ENCODE results near the gene RNASE11.

DNA sequence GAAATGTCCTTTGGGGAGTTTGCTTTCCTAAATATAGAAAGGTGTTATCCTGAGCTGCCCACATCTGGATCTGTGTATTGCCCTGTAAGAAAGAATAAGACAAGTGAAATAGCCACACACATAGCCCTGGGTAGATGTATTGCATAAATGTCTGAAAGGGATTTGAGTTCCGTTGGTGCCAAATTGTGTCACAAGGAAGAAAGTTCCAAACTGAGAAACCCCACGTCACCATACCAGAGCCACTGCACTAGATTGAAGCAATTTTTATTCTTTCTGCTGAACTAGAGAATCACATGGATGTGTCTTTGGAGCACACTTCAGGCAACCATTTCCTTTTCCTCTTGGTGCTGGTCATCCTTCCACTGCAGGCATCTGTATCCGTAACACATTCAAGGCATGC, 32.0 kb downstream of the RNASE11 start:
- TF ChIP-seq, protein P1, sequence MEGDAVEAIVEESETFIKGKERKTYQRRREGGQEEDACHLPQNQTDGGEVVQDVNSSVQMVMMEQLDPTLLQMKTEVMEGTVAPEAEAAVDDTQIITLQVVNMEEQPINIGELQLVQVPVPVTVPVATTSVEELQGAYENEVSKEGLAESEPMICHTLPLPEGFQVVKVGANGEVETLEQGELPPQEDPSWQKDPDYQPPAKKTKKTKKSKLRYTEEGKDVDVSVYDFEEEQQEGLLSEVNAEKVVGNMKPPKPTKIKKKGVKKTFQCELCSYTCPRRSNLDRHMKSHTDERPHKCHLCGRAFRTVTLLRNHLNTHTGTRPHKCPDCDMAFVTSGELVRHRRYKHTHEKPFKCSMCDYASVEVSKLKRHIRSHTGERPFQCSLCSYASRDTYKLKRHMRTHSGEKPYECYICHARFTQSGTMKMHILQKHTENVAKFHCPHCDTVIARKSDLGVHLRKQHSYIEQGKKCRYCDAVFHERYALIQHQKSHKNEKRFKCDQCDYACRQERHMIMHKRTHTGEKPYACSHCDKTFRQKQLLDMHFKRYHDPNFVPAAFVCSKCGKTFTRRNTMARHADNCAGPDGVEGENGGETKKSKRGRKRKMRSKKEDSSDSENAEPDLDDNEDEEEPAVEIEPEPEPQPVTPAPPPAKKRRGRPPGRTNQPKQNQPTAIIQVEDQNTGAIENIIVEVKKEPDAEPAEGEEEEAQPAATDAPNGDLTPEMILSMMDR (IDR thresholded peaks at IDR 0.05; ENCODE audit: low read depth, low read length, missing input control) = no peak
- no peak for TF ChIP-seq TAF1 (conservative IDR thresholded peaks at IDR 0.05)
- TF ChIP-seq, protein P2, sequence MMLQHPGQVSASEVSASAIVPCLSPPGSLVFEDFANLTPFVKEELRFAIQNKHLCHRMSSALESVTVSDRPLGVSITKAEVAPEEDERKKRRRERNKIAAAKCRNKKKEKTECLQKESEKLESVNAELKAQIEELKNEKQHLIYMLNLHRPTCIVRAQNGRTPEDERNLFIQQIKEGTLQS (IDR thresholded peaks at IDR 0.05) = no peak
- TF ChIP-seq FOXA1 (IDR thresholded peaks at IDR 0.05) = no peak
- no peak for TF ChIP-seq YY1 (IDR thresholded peaks at IDR 0.05)
- TF ChIP-seq JUND (IDR thresholded peaks at IDR 0.05) = no peak
- no peak for TF ChIP-seq SP1 (IDR thresholded peaks at IDR 0.05)
- no peak for TF ChIP-seq GABPA (IDR thresholded peaks at IDR 0.05 in 1 of 2, conservative IDR thresholded peaks at IDR 0.05 in 1 of 2)

Measured in liver (tissue), 3 donors.